SU-DHL-6 (cell line): ENCODE measurements around the gene HNRNPL.
"Not testable (repeated sequence)": the region's sequence is repeated elsewhere in the genome, so short reads cannot be mapped to it uniquely, and the experiment has no call there.

Experiments used
- H2AFZ ChIP-seq: fragments of 200-600 bp; sonication (generic); 2 replicates; pipeline ENCODE4 v1.6.1; 2014; ENCODE audit warnings: low read depth, mild to moderate bottlenecking, moderate library complexity, mixed read lengths, antibody characterized with exemption, low read length; ENCODE audit not compliant: severe bottlenecking
- H3F3A ChIP-seq: fragments of 200-600 bp; shearing (Covaris generic); 2 replicates; pipeline ENCODE4 v1.6.0; 2016; ENCODE audit warnings: antibody characterized with exemption, mild to moderate bottlenecking; ENCODE audit not compliant: insufficient read depth
- H3K27ac ChIP-seq: fragments of 200-600 bp; sonication (generic); 2 replicates; pipeline ENCODE4 v1.5.1; 2016; ENCODE audit warnings: low read depth, mild to moderate bottlenecking, low read length, moderate library complexity, mixed read lengths
- H3K27me3 ChIP-seq: fragments of 200-600 bp; sonication (generic), shearing (Covaris generic); 2 replicates; pipeline ENCODE4 v1.6.0; 2014; ENCODE audit warnings: mild to moderate bottlenecking, low read length
- H3K36me3 ChIP-seq: fragments of 200-600 bp; sonication (generic); 2 replicates; pipeline ENCODE4 v1.6.1; 2014; ENCODE audit warnings: mild to moderate bottlenecking, low read length, mixed read lengths
- H3K4me2 ChIP-seq: fragments of 300-600, 200-600 bp; shearing (Covaris generic), sonication (generic); 2 replicates; pipeline ENCODE4 v1.6.0; 2014; ENCODE audit warnings: low read length, low read depth, mild to moderate bottlenecking; ENCODE audit not compliant: poor library complexity, severe bottlenecking
- H3K4me3 ChIP-seq: fragments of 200-600 bp; sonication (generic); 2 replicates; pipeline ENCODE4 v1.5.1; 2014; ENCODE audit warnings: antibody characterized with exemption, low read length, mild to moderate bottlenecking, mixed read lengths; ENCODE audit not compliant: insufficient read depth, poor library complexity, severe bottlenecking
- H3K79me2 ChIP-seq: fragments of 200-600 bp; sonication (generic); 2 replicates; pipeline ENCODE4 v1.6.1; 2014; ENCODE audit warnings: mild to moderate bottlenecking, low read length, moderate library complexity; ENCODE audit not compliant: insufficient read depth
- H3K9ac ChIP-seq: fragments of 200-600 bp; sonication (generic); 2 replicates; pipeline ENCODE4 v1.7.0; 2014; ENCODE audit warnings: mild to moderate bottlenecking, low read length
- H3K9me2 ChIP-seq: fragments of 200-600 bp; sonication (generic); replicated peaks from 2 replicates; pipeline ENCODE4 v1.6.1; 2014; ENCODE audit warnings: low read length; ENCODE audit not compliant: insufficient read depth
- H3K9me3 ChIP-seq: fragments of 200-600 bp; sonication (generic); 2 replicates; pipeline ENCODE4 v1.6.1; 2014; ENCODE audit warnings: low read length, mixed read lengths; ENCODE audit not compliant: insufficient read depth
- H4K20me1 ChIP-seq: fragments of 200-600 bp; sonication (generic); 2 replicates; pipeline ENCODE4 v1.6.1; 2014; ENCODE audit warnings: low read depth, mild to moderate bottlenecking, antibody characterized with exemption, low read length, moderate library complexity, mixed read lengths
- EZH2phosphoT487 ChIP-seq: fragments of 200-600 bp; sonication (generic), shearing (Covaris generic); conservative IDR thresholded peaks from 2 replicates; pipeline ENCODE4 v1.6.1; 2018; ENCODE audit warnings: mild to moderate bottlenecking, antibody characterized with exemption, low read length, moderate library complexity, mixed read lengths
- TF ChIP-seq, protein P1 (sequence below): fragments of 200-600 bp; sonication (generic); IDR thresholded peaks from one replicate; pipeline ENCODE4 v1.5.1; 2017; ENCODE audit warnings: antibody characterized with exemption, mild to moderate bottlenecking, low read length, moderate library complexity; ENCODE audit not compliant: insufficient read depth, poor library complexity, severe bottlenecking

Gene HNRNPL

DNA sequence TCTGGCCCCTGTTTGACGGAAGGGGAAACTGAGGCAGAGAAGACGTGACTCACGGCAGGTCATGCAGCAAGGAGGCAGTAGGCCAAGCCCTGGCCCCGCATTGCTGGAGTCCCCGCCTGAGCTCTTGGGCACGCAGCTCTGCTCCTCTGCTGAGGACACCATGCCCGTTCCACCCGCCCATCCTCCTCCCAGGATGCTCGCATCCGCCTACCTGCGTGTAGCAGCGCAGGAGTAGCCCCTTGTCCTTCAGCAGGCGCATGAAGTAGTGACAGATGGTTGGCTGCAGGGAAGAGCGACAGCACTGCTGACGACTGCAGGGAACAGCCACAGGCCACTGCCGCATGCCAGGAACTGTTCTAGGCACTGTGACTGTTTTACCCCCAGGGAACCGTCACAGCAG lies 39.1 kb upstream of the HNRNPL start:
- H3K79me2 ChIP-seq: no peaks in the 10 kb centered on the region
- H2AFZ ChIP-seq: no peak overlapping the region
- H3K27me3 ChIP-seq: no peaks in the 10 kb centered on the region
- H3K4me2 ChIP-seq: no peak overlapping the region
- H3K27ac ChIP-seq: no peak overlapping the region
- no peak overlapping the region for H3K4me3 ChIP-seq
- no peak overlapping the region for H3K9ac ChIP-seq
- H3F3A ChIP-seq: no peaks in the 10 kb centered on the region
- TF ChIP-seq, protein P1, sequence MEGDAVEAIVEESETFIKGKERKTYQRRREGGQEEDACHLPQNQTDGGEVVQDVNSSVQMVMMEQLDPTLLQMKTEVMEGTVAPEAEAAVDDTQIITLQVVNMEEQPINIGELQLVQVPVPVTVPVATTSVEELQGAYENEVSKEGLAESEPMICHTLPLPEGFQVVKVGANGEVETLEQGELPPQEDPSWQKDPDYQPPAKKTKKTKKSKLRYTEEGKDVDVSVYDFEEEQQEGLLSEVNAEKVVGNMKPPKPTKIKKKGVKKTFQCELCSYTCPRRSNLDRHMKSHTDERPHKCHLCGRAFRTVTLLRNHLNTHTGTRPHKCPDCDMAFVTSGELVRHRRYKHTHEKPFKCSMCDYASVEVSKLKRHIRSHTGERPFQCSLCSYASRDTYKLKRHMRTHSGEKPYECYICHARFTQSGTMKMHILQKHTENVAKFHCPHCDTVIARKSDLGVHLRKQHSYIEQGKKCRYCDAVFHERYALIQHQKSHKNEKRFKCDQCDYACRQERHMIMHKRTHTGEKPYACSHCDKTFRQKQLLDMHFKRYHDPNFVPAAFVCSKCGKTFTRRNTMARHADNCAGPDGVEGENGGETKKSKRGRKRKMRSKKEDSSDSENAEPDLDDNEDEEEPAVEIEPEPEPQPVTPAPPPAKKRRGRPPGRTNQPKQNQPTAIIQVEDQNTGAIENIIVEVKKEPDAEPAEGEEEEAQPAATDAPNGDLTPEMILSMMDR: no peak
- TF ChIP-seq EZH2phosphoT487: no peak
- no peaks in the 10 kb centered on the region for H3K9me3 ChIP-seq
- H3K36me3 ChIP-seq: no peaks in the 10 kb centered on the region
- no peaks in the 10 kb centered on the region for H4K20me1 ChIP-seq
- no peaks in the 10 kb centered on the region for H3K9me2 ChIP-seq

DNA sequence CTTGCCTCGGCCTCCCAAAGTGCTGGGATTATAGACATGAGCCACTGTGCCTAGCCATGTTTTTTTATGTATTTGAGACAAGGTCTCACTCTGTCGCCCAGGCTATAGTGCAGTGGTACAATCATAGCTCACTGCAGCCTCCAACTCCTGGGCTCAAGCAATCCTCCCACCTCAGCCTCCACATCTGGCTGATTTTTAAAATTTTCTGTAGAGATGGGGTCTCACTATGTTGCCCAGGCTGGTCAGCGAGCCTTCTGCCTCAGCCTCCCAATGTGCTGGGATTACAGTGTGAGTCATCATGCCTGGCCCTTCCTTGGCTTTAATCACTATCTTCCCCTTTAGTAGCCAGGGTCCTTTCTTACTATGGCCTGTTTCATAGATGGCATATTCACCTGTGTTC lies 34.9 kb upstream of the HNRNPL start:
- not testable (repeated sequence) for H3K27ac ChIP-seq, H3K4me2 ChIP-seq, H3K4me3 ChIP-seq, H3K9ac ChIP-seq, H3K79me2 ChIP-seq, H4K20me1 ChIP-seq, H3K27me3 ChIP-seq, H3K9me3 ChIP-seq, H3F3A ChIP-seq, H2AFZ ChIP-seq, H3K9me2 ChIP-seq, H3K36me3 ChIP-seq

DNA sequence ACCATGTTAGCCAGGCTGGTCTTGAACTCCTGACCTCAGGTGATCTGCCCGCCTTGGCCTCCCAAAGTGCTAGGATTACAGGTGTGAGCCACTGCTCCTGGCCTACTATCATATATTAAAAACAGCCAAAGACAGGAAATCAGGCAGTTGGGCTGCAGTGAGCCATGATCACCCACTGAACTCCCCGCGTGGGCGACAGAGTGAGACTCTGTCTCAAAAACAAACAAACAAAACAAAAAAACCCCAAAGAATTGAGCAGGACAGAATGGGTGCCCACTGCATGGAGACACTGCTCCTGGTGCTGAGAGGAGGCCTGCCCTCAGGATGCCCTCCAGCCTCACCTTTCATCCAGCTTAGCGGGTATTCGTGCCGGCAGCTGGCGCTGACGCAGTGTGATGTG lies 33.5 kb upstream of the HNRNPL start:
- H3K4me2 ChIP-seq: no peak overlapping the region
- H2AFZ ChIP-seq: no peak overlapping the region
- H3F3A ChIP-seq: peaks cover 9% of the 10 kb centered on the region
- no peaks in the 10 kb centered on the region for H3K9me2 ChIP-seq
- no peaks in the 10 kb centered on the region for H3K9me3 ChIP-seq
- no peak overlapping the region for H3K9ac ChIP-seq
- TF ChIP-seq, protein P1: no peak
- TF ChIP-seq EZH2phosphoT487: no peak
- H3K36me3 ChIP-seq: no peaks in the 10 kb centered on the region
- no peak overlapping the region for H3K27ac ChIP-seq
- no peak overlapping the region for H3K4me3 ChIP-seq
- no peaks in the 10 kb centered on the region for H3K27me3 ChIP-seq
- no peaks in the 10 kb centered on the region for H4K20me1 ChIP-seq
- H3K79me2 ChIP-seq: no peaks in the 10 kb centered on the region

DNA sequence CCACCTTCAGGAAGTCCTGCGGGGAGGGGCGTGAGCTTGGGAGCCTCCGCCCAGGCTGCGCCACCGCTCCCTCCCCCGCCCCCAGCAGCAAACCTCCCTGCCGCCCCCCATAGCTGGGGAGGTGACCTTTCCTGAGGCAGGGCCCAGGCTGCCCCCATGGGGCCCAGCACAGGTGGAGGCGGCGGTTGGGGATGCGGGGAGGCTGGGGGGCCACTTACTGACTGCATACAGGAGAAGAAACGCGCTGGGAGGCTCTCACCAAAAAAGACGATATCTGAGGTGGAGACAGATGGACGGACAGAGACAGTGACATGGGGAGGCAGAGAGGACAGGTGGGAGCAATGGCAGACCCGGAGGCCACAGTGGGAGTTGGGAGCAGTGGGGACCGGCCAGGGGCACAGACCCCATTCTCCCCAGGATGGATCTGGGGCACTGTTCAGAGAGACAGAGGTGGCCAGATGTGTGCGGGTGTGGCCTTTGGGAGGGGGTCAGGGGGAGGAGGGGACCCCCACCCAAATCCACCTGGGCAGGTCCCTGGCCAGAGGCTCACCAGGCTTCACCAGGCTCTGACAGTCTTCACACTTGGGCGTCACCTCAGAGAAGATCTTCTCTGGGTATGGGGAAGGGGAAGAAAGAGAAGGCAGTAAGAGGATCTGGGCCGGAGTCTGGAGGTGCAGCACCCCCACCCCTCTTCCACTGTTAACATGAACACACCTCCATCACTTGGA lies 31.3 kb upstream of the HNRNPL start:
- Histone ChIP-seq H3K36me3 (no peaks in the 10 kb centered on the region), H3K9ac (no peak overlapping the region), H3F3A (peaks cover 20% of the 10 kb centered on the region), H2AFZ (no peak overlapping the region), H3K79me2 (no peaks in the 10 kb centered on the region), H3K4me3 (no peak overlapping the region), H3K27me3 (no peaks in the 10 kb centered on the region), H3K4me2 (no peak overlapping the region), H3K9me2 (no peaks in the 10 kb centered on the region), H3K27ac (no peak overlapping the region), H3K9me3 (no peaks in the 10 kb centered on the region), H4K20me1 (no peaks in the 10 kb centered on the region)
- TF ChIP-seq EZH2phosphoT487: no peak
- TF ChIP-seq, protein P1: no peak
